Upper lobe of right lung (tissue), 1 donor: ENCODE data around the gene TM4SF20. TPM values are rescaled to one million over a fixed set of nuclear protein-coding genes. Genes with fewer than 3 reads are reported as not detected.

ENCODE experiments used
- ATAC-seq: fragments of 200-7000 bp; cut with Tn5 transposase; one replicate; pipeline ENCODE4 v1.9.1; 2020; ENCODE audit warnings: mild to moderate bottlenecking, moderate library complexity
- DNase-seq: peaks from one replicate; pipeline ENCODE4 v3.0.0-alpha.2; 2020
- H3K27ac ChIP-seq: fragments of 200-600 bp; one replicate; pipeline ENCODE4 v1.8.0; 2022
- H3K27me3 ChIP-seq: fragments of 200-600 bp; one replicate; pipeline ENCODE4 v1.8.0; 2022; ENCODE audit warnings: mild to moderate bottlenecking
- H3K36me3 ChIP-seq: fragments of 200-600 bp; one replicate; pipeline ENCODE4 v1.8.0; 2022
- H3K4me1 ChIP-seq: fragments of 200-600 bp; one replicate; pipeline ENCODE4 v1.8.0; 2022
- H3K4me3 ChIP-seq: fragments of 200-600 bp; one replicate; pipeline ENCODE4 v1.8.0; 2022; ENCODE audit warnings: mild to moderate bottlenecking
- H3K9me3 ChIP-seq: fragments of 200-600 bp; one replicate; pipeline ENCODE4 v1.8.0; 2022
- intact Hi-C: fragments of 100-400 bp; cut with DNase I; formaldehyde crosslinking; loops from one replicate; pipeline ENCODE4 v1.11.0; 2022
- total RNA-seq: library from RNA; stranded (reverse); fragmentation: NEBNext Ultra II Directional; extraction: Animal tissue kit (Norgen Biotek cat#: 25700); gene quantifications from one replicate; pipeline ENCODE4 v1.2.1, GENCODE V29; 2021
- TF ChIP-seq, protein P1 (sequence below): fragments of 200-600 bp; IDR thresholded peaks from one replicate; pipeline ENCODE4 v1.8.0; 2022; ENCODE audit warnings: antibody characterized with exemption
- donor health status: DM: no; HTN: yes; CAD: no; lungs with severe emphysema.

Gene TM4SF20
- total RNA-seq, 1 donor from 2014 or later = not detected

DNA sequence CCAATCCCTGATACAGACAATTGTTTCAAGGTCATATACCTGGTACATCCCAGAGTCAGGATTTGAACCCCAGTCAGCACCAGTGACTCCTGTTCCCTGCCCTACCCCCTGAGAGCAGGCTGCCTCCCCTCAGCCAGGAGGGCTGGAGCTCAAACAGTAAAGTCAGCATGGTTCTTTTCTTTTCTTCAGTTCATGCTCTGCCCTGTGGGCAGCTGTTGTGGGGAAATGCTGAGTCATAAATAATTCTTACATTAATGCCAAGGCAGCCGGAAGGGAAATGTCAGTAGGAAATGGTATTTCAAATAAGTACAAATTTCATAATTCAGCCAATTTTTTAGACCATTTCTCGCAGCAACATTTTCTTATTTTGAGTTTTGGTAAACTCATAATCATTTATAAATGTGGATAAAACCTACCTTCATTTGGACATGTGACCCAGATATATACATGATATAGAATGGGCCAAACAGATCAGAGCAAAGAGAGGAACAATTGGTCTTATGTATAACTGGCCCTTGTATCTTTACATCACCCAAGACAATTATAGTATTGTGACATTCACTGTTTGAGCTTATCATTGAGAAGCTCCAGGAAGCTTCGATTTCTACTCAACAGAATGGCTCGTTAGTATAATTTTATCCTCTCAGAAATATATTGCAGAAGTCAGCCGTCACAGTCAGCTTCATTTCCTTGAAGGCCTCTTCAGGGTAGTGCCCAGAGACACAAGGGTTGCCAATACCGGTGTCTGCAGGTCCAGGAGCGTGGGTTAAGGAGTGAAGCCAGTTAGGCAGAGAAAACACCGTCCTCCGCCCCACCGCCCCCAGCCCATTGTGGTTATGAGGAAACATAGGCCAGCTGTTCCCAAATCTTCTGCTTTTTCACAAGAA is 36.7 kb upstream of the TM4SF20 start:
- no peaks in the 10 kb centered on the region for H3K36me3 ChIP-seq
- peak overlapping the region; percentile 68 for H3K27ac ChIP-seq
- TF ChIP-seq, protein P1, sequence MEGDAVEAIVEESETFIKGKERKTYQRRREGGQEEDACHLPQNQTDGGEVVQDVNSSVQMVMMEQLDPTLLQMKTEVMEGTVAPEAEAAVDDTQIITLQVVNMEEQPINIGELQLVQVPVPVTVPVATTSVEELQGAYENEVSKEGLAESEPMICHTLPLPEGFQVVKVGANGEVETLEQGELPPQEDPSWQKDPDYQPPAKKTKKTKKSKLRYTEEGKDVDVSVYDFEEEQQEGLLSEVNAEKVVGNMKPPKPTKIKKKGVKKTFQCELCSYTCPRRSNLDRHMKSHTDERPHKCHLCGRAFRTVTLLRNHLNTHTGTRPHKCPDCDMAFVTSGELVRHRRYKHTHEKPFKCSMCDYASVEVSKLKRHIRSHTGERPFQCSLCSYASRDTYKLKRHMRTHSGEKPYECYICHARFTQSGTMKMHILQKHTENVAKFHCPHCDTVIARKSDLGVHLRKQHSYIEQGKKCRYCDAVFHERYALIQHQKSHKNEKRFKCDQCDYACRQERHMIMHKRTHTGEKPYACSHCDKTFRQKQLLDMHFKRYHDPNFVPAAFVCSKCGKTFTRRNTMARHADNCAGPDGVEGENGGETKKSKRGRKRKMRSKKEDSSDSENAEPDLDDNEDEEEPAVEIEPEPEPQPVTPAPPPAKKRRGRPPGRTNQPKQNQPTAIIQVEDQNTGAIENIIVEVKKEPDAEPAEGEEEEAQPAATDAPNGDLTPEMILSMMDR = no peak
- DNase-seq = peak; percentile 81
- peak; percentile 86 for ATAC-seq
- H3K27me3 ChIP-seq = no peaks in the 10 kb centered on the region
- peaks cover 8% of the 10 kb centered on the region for H3K4me1 ChIP-seq
- no peaks in the 10 kb centered on the region for H3K9me3 ChIP-seq
- H3K4me3 ChIP-seq = no peak overlapping the region
- intact Hi-C loops = loop anchor here (10.0 kb wide), 1 partner anchor 49 kb away; no protein-coding TSS in a partner anchor

DNA sequence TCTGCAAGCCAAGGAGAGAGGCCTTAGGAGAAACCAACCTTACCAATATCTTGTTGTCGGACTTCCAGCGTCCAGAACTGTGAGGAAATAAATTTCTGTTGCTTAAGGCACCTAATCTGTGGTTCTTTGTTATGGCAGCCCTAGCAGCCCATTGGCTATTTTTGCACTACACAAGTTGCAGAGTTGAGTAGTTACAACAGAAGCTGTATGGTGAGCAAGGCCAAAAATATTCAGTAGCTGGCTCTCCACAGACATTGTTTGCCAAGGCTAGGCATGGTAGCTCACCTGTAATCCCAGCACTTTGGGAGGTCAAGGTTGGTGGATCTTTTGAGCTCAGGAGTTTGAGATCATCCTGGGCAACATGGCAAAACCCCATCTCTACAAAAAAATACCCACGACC is 35.7 kb upstream of the TM4SF20 start:
- H3K9me3 ChIP-seq = no peaks in the 10 kb centered on the region
- no peaks in the 10 kb centered on the region for H3K27me3 ChIP-seq
- H3K27ac ChIP-seq = no peak overlapping the region
- no peak overlapping the region for H3K4me3 ChIP-seq
- TF ChIP-seq, protein P1 = no peak
- no peaks in the 10 kb centered on the region for H3K36me3 ChIP-seq
- DNase-seq = no peak
- intact Hi-C loops = loop anchor here (10.0 kb wide), 1 partner anchor 50 kb away; no protein-coding TSS in a partner anchor
- H3K4me1 ChIP-seq = peaks cover 8% of the 10 kb centered on the region
- ATAC-seq = peak; percentile 40

DNA sequence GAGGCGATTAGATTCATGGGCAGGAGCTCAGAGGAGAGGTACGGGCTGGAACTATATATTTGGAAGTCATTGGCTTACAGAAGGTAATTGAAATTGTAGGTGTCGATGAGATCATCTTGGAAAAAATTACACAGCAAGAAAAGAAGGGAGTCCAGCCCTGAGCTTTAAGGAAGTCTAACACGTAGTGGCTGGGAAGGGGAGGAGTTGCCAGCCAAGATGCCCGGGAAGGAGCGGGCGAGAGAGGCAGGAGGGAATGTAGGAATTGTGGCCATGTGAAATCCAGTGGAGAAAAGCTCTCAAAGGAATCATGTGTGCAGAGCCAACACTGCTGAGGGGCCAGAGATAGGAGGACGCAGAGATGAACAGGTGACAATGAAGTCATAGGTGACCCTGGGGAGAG is 34.3 kb upstream of the TM4SF20 start:
- Histone ChIP-seq H3K27ac (no peak overlapping the region), H3K36me3 (no peaks in the 10 kb centered on the region), H3K9me3 (no peaks in the 10 kb centered on the region), H3K4me1 (peaks cover 8% of the 10 kb centered on the region), H3K27me3 (no peaks in the 10 kb centered on the region), H3K4me3 (no peak overlapping the region)
- TF ChIP-seq, protein P1 = no peak
- DNase-seq (no peak), ATAC-seq (no peak)
- intact Hi-C loops = loop anchor here (10.0 kb wide), 1 partner anchor 51 kb away; no protein-coding TSS in a partner anchor

DNA sequence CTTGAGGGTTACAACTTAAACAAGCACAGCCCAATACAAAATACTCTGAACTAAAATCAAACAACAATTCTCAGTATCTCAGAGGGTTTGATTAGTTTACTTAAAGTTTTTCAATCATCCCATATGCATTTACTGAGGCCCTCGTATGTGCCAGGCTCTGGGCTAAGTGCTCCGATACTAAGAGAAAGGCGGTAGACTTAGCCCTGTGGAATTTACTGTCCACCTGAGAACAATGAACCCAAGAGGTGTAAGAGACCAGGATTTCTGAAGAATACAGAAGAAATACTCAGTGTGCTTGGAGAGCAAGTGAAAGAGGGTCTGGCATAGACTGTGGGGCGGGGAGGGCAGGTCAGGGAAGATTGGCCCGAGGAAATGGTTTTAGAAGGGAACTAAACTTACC is 33.8 kb upstream of the TM4SF20 start:
- TF ChIP-seq, protein P1 = no peak
- DNase-seq = no peak
- Histone ChIP-seq H3K27ac (no peak overlapping the region), H3K9me3 (no peaks in the 10 kb centered on the region), H3K4me3 (no peak overlapping the region), H3K27me3 (no peaks in the 10 kb centered on the region), H3K4me1 (peaks cover 8% of the 10 kb centered on the region), H3K36me3 (no peaks in the 10 kb centered on the region)
- ATAC-seq = no peak
- intact Hi-C loops = loop anchor here (10.0 kb wide), 1 partner anchor 52 kb away; no protein-coding TSS in a partner anchor

DNA sequence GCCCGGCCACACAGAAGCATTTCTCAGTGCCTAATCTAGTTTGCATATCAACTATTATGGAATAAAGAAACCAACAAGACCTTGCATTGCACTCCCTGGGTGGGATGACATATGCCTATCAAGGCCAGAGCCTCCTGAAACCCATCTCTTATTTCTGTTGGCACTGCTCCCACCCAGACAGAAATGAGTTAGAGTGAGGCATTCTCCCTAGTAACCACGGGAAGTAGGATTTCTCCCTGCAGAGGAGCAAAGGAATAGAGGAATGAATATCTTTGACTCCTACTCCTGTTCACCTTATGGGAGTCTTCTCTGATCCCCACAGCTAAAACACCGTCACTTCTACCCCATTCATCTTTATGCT is 32.9 kb upstream of the TM4SF20 start:
- H3K9me3 ChIP-seq = no peaks in the 10 kb centered on the region
- ATAC-seq = no peak
- H3K27me3 ChIP-seq = no peaks in the 10 kb centered on the region
- H3K36me3 ChIP-seq = no peaks in the 10 kb centered on the region
- H3K27ac ChIP-seq = no peak overlapping the region
- H3K4me3 ChIP-seq = no peak overlapping the region
- H3K4me1 ChIP-seq = peaks cover 12% of the 10 kb centered on the region
- intact Hi-C loops = loop anchor here (10.0 kb wide), 1 partner anchor 53 kb away; no protein-coding TSS in a partner anchor
- no peak for DNase-seq
- TF ChIP-seq, protein P1 = no peak
